ENCODE data around the gene PLAGL1.

DNA sequence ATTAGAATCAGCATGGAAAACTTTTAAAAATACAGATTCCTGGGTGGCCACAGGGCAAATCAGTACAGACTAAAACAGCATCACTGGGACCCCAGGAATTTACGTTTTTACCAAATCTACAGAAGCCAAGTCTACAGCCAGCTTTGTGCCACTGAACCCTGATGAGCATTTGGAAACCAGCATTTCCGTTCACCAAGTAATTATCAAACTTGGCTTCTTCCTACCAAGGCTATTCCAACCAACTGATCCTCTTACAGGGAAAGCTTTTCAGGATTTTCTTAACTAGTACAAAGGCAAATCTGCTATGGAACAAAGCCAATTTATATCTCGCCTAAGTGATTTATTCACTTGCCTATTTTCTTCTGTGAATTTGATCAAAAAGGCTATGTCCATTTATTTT lies 47.0 kb downstream of the PLAGL1 start:
- TF ChIP-seq SP140L (CRISPR knock-in tag; IDR thresholded peaks at IDR 0.05; ENCODE audit: borderline replicate concordance) (no peak), CEBPG (CRISPR knock-in tag; IDR thresholded peaks at IDR 0.05) (no peak), ZNF292 (CRISPR knock-in tag; IDR thresholded peaks at IDR 0.05; ENCODE audit: borderline replicate concordance, low read depth) (no peak), NCOA5 (CRISPR knock-in tag; IDR thresholded peaks at IDR 0.05) (no peak), NFIB (CRISPR knock-in tag; IDR thresholded peaks at IDR 0.05; ENCODE audit: borderline replicate concordance) (no peak), ZNF605 (CRISPR knock-in tag; IDR thresholded peaks at IDR 0.05) (no peak), ZNF619 (CRISPR knock-in tag; IDR thresholded peaks at IDR 0.05) (no peak), ZNF777 (CRISPR knock-in tag; IDR thresholded peaks at IDR 0.05) (no peak), ZC3H13 (CRISPR knock-in tag; IDR thresholded peaks at IDR 0.05) (no peak), MXI1 (IDR thresholded peaks at IDR 0.05; ENCODE audit: borderline replicate concordance, low read depth, low read length) (no peak), ZNF17 (CRISPR knock-in tag; IDR thresholded peaks at IDR 0.05) (no peak)
- TF ChIP-seq, protein P1, sequence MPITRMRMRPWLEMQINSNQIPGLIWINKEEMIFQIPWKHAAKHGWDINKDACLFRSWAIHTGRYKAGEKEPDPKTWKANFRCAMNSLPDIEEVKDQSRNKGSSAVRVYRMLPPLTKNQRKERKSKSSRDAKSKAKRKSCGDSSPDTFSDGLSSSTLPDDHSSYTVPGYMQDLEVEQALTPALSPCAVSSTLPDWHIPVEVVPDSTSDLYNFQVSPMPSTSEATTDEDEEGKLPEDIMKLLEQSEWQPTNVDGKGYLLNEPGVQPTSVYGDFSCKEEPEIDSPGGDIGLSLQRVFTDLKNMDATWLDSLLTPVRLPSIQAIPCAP (CRISPR knock-in tag; IDR thresholded peaks at IDR 0.05; ENCODE audit: low read depth), result no peak
- TF ChIP-seq, protein P2, sequence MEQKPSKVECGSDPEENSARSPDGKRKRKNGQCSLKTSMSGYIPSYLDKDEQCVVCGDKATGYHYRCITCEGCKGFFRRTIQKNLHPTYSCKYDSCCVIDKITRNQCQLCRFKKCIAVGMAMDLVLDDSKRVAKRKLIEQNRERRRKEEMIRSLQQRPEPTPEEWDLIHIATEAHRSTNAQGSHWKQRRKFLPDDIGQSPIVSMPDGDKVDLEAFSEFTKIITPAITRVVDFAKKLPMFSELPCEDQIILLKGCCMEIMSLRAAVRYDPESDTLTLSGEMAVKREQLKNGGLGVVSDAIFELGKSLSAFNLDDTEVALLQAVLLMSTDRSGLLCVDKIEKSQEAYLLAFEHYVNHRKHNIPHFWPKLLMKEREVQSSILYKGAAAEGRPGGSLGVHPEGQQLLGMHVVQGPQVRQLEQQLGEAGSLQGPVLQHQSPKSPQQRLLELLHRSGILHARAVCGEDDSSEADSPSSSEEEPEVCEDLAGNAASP (CRISPR knock-in tag; IDR thresholded peaks at IDR 0.05; ENCODE audit: borderline replicate concordance), result no peak
